Measurements from ENCODE around the gene HSPBP1.

DNA sequence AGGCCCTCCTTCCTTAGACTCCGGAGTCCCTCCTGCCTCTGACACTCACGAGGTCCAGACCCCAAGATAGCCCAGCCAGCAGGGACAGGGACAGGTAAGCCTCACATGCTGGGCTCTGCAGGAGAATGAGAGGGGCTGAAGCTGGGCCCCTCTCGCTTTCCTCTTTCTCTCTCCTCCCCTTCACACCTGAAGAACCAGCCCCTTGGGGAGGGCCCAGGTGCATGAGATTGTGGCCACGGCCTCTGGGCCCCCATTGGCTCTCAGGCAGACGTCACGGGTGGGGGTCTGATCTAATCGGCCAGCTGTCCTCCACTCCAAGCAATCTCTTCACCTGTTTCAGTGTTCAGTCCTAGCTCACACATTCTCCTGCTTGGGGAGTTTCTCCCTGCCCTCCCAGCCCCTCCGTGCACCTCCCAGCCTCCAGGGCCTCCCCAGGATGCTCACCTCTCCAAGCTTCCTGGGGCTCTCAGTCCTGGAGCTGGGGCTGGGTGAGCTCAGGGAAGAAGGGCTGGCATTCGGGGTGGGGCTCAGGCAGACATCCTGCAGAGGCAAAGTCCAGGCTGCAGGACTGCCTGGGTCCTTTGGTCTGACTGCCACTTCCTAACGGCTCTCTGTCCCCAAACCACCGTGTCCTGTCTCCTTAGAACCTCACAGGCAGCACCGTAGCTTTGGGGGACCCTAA lies 42.4 kb upstream of the HSPBP1 start:
- TF ChIP-seq, protein P1, sequence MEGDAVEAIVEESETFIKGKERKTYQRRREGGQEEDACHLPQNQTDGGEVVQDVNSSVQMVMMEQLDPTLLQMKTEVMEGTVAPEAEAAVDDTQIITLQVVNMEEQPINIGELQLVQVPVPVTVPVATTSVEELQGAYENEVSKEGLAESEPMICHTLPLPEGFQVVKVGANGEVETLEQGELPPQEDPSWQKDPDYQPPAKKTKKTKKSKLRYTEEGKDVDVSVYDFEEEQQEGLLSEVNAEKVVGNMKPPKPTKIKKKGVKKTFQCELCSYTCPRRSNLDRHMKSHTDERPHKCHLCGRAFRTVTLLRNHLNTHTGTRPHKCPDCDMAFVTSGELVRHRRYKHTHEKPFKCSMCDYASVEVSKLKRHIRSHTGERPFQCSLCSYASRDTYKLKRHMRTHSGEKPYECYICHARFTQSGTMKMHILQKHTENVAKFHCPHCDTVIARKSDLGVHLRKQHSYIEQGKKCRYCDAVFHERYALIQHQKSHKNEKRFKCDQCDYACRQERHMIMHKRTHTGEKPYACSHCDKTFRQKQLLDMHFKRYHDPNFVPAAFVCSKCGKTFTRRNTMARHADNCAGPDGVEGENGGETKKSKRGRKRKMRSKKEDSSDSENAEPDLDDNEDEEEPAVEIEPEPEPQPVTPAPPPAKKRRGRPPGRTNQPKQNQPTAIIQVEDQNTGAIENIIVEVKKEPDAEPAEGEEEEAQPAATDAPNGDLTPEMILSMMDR (IDR thresholded peaks at IDR 0.05): no peak
- TF ChIP-seq POLR2A (IDR thresholded peaks at IDR 0.05): no peak

All from adrenal gland (tissue), 5 donors.